K562 (cell line): ENCODE data around the gene HEATR9. TPM values are rescaled to one million over a fixed set of nuclear protein-coding genes. Genes with fewer than 3 reads are reported as not detected.

ENCODE experiments used
- CBFA2T3 ChIP-seq: fragments of 450-650 bp; IDR thresholded peaks from 2 replicates; pipeline ENCODE4 v1.6.1; 2017
- ELF1 ChIP-seq: fragments of 200-800 bp; sonication (Bioruptor generic); IDR thresholded peaks from 2 replicates; pipeline ENCODE4 v1.6.1; 2016; ENCODE audit warnings: missing genetic modification characterization, missing compliant biosample characterization
- GATA2 ChIP-seq: sonication (generic); formaldehyde crosslinking; IDR thresholded peaks from 2 replicates; pipeline ENCODE4 v1.4.0; 2020; ENCODE audit warnings: mild to moderate bottlenecking, missing genetic modification reagents
- KDM5B ChIP-seq: fragments of 200-600 bp; sonication (generic); IDR thresholded peaks from 2 replicates; pipeline ENCODE4 v1.6.1; 2012; ENCODE audit warnings: low read depth, mild to moderate bottlenecking, moderate library complexity, low read length, control low read depth, inconsistent platforms; ENCODE audit not compliant: insufficient replicate concordance
- NCOA1 ChIP-seq: fragments of 450-650 bp; IDR thresholded peaks from 2 replicates; pipeline ENCODE4 v1.6.1; 2016; ENCODE audit warnings: low read depth
- NCOA4 ChIP-seq: fragments of 450-650 bp; IDR thresholded peaks from 2 replicates; pipeline ENCODE4 v1.6.1; 2018; ENCODE audit warnings: mild to moderate bottlenecking; ENCODE audit not compliant: partially characterized antibody
- POLR3G ChIP-seq: IDR thresholded peaks from 2 replicates; pipeline ENCODE4 v1.6.1; 2011; ENCODE audit not compliant: insufficient read length, insufficient replicate concordance; ENCODE audit errors: extremely low read depth
- POU5F1 ChIP-seq: fragments of 150-350 bp; IDR thresholded peaks from 2 replicates; pipeline ENCODE4 v1.6.1; 2014; ENCODE audit warnings: borderline replicate concordance, low read length, low read depth, mild to moderate bottlenecking; ENCODE audit not compliant: partially characterized antibody
- RBM39 ChIP-seq: fragments of 200-400 bp; formaldehyde crosslinking; optimal IDR thresholded peaks from 2 replicates; pipeline ENCODE3; 2018; ENCODE audit warnings: low read depth, low read length
- TEAD1 ChIP-seq, 2 experiments: fragments of 450-650 bp in 1 of 2; sonication (generic) in 1 of 2; formaldehyde crosslinking; IDR thresholded peaks; 2 replicates each; pipeline versions ENCODE4 v1.4.0 to v1.8.0; 2020 to 2022; ENCODE audit warnings: mild to moderate bottlenecking in 2 of 2, missing genetic modification reagents in 1 of 2
- ZBTB33 ChIP-seq: sonication (generic); formaldehyde crosslinking; IDR thresholded peaks from 2 replicates; pipeline ENCODE4 v1.8.1; 2023; ENCODE audit warnings: mild to moderate bottlenecking, missing genetic modification reagents
- ZFP36 ChIP-seq: fragments of 150-350 bp; IDR thresholded peaks from 2 replicates; pipeline ENCODE4 v1.6.1; 2018; ENCODE audit warnings: low read length, low read depth; ENCODE audit not compliant: partially characterized antibody
- ZNF217 ChIP-seq: sonication (generic); formaldehyde crosslinking; IDR thresholded peaks from 2 replicates; pipeline ENCODE4 v1.8.0; 2022; ENCODE audit warnings: mild to moderate bottlenecking, missing genetic modification reagents
- ZNF445 ChIP-seq: fragments of 250-450 bp; sonication (Bioruptor Pico); IDR thresholded peaks from 2 replicates; pipeline ENCODE4 v1.4.0; 2020; ENCODE audit warnings: low read depth, mild to moderate bottlenecking, moderate library complexity
- ZNF57 ChIP-seq: fragments of 450-650 bp; formaldehyde crosslinking; IDR thresholded peaks from 2 replicates; pipeline ENCODE4 v1.4.0; 2020; ENCODE audit warnings: mild to moderate bottlenecking, moderate library complexity
- ZNF778 ChIP-seq: fragments of 450-650 bp; formaldehyde crosslinking; IDR thresholded peaks from 2 replicates; pipeline ENCODE4 v1.4.0; 2020; ENCODE audit warnings: mild to moderate bottlenecking, moderate library complexity
- polyA plus RNA-seq, 8 experiments: library from polyadenylated mRNA; depleted of rRNA in 4 of 8; stranded (reverse) in 5 of 8; unstranded in 3 of 8; fragments of >200 nt; fragmentation: Nextera tagmentation in 2 of 8; fragmentation: Illumina TruSeq in 1 of 8; extraction: Ambion mirVana in 2 of 8; extraction: Trizol in 1 of 8; gene quantifications; 2 replicates each; pipeline versions ENCODE4 v1.2.1 to v1.2.3, GENCODE V29; 2011 to 2014; ENCODE audit warnings: inconsistent platforms in 1 of 8, missing spikeins in 1 of 8
- total RNA-seq, 7 experiments: library from RNA; depleted of rRNA in 6 of 7; stranded (reverse); fragments of >200 nt in 6 of 7; fragmentation: Illumina TruSeq in 2 of 7; extraction: Trizol in 2 of 7; gene quantifications; 2 replicates each; pipeline versions ENCODE4 v1.2.1 to v1.2.3, GENCODE V29; 2011 to 2021; ENCODE audit warnings: low replicate concordance in 1 of 7
- TF ChIP-seq, protein P1 (sequence below): IDR thresholded peaks from 3 replicates; pipeline ENCODE4 v1.6.1; 2011; ENCODE audit warnings: borderline replicate concordance, mild to moderate bottlenecking, moderate library complexity; ENCODE audit not compliant: insufficient read length; ENCODE audit errors: extremely low read depth
- TF ChIP-seq, protein P2 (sequence below): fragments of 250-450 bp; sonication (Bioruptor Pico); IDR thresholded peaks from 2 replicates; pipeline ENCODE4 v1.8.0; 2022; ENCODE audit warnings: moderate library complexity, mild to moderate bottlenecking, inconsistent platforms
- TF ChIP-seq, protein P3 (sequence below): fragments of 450-650 bp; IDR thresholded peaks from 2 replicates; pipeline ENCODE4 v1.6.1; 2018; ENCODE audit warnings: mild to moderate bottlenecking, low read depth; ENCODE audit not compliant: partially characterized antibody

HEATR9 gene
- total and polyA plus RNA-seq, 9 of the 15 experiments (the other 6 are each of a cell fraction or from before 2014, with no cell fraction given), result not detected

DNA sequence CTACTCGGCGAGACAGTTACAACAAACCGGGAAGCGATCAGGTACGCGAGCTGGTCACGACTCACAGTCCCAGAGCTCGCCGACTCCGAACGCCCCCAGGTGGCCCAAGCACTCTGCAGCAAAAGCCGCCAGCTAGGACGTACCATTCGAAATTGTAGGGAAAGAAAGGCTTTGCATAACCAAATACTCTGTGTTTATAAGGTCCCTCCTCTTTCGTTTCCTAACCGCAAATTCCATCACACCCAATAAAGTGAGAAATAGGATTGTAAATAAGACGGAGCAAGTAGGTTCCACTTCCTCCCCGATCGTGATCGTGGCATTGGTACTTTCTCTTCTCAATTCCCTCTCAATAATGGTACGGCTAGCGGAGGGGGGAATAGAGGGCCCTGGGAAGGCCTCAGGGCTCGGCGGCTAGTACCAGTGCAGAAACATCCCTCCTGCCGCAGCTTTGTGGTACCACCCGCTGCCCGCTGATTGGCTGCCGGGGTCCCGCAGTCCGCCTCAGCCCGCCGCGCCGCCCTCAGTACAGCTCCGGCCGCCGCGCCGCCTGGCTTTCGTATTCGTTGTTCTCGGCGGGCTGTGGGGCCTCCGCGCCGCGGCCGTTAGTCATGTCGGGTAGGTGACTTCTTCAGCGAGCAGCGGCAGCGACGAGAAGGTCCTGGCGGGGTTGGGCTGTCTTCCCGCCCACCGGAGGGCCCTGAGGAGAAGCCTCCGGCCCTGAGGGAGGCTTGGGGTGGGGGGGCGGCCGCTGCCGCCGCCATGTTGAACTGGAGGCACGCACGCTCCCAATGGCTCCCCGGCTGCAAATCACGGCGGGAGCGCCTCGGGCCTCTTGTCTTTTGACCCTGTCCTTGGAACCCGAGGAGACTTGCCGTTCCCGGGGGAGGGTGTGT is 59.5 kb downstream of the HEATR9 start, which contains the start of gene TAF15 (continued):
- TF ChIP-seq ZFP36 (peak; percentile 7), ZBTB33 (CRISPR knock-in tag) (peak; percentile 12; the same call in 1 of the 2 replicates), POU5F1 (no peak), RBM39 (no peak), NCOA1 (no peak), ELF1 (tag) (peak; percentile 70; the same call in 1 of the 2 replicates), ZNF445 (CRISPR knock-in tag) (no peak), NCOA4 (no peak), POLR3G (no peak), KDM5B (peak; percentile 93), ZNF57 (CRISPR knock-in tag) (0 out of 2 replicates have a peak, but pooled peaks have one; percentile 34), ZNF778 (CRISPR knock-in tag) (no peak), ZNF217 (CRISPR knock-in tag) (no peak), GATA2 (CRISPR knock-in tag) (no peak), TEAD1 (CRISPR knock-in tag; IDR thresholded peaks at IDR 0.05) (peak in 1 of 2 experiments; percentile 27; a peak in 1 of 4 replicates), CBFA2T3 (no peak)
- TF ChIP-seq, protein P1, sequence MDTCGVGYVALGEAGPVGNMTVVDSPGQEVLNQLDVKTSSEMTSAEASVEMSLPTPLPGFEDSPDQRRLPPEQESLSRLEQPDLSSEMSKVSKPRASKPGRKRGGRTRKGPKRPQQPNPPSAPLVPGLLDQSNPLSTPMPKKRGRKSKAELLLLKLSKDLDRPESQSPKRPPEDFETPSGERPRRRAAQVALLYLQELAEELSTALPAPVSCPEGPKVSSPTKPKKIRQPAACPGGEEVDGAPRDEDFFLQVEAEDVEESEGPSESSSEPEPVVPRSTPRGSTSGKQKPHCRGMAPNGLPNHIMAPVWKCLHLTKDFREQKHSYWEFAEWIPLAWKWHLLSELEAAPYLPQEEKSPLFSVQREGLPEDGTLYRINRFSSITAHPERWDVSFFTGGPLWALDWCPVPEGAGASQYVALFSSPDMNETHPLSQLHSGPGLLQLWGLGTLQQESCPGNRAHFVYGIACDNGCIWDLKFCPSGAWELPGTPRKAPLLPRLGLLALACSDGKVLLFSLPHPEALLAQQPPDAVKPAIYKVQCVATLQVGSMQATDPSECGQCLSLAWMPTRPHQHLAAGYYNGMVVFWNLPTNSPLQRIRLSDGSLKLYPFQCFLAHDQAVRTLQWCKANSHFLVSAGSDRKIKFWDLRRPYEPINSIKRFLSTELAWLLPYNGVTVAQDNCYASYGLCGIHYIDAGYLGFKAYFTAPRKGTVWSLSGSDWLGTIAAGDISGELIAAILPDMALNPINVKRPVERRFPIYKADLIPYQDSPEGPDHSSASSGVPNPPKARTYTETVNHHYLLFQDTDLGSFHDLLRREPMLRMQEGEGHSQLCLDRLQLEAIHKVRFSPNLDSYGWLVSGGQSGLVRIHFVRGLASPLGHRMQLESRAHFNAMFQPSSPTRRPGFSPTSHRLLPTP, result no peak
- TF ChIP-seq, protein P2, sequence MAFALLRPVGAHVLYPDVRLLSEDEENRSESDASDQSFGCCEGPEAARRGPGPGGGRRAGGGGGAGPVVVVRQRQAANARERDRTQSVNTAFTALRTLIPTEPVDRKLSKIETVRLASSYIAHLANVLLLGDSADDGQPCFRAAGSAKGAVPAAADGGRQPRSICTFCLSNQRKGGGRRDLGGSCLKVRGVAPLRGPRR (CRISPR knock-in tag), result no peak
- TF ChIP-seq, protein P3, sequence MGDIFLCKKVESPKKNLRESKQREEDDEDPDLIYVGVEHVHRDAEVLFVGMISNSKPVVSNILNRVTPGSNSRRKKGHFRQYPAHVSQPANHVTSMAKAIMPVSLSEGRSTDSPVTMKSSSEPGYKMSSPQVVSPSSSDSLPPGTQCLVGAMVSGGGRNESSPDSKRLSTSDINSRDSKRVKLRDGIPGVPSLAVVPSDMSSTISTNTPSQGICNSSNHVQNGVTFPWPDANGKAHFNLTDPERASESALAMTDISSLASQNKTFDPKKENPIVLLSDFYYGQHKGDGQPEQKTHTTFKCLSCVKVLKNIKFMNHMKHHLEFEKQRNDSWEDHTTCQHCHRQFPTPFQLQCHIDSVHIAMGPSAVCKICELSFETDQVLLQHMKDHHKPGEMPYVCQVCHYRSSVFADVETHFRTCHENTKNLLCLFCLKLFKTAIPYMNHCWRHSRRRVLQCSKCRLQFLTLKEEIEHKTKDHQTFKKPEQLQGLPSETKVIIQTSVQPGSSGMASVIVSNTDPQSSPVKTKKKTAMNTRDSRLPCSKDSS, result no peak
